ENCODE measurements around the gene GLT6D1. TPM values are rescaled to one million over a fixed set of nuclear protein-coding genes. Genes with fewer than 3 reads are reported as not detected.
A peak's percentile ranks its signal among the peaks of the same experiment; 100 is the strongest.
"Not testable (repeated sequence)": the region's sequence is repeated elsewhere in the genome, so short reads cannot be mapped to it uniquely, and the experiment has no call there.

Gene GLT6D1
- total and polyA plus RNA-seq, 10 donors: not detected

- intact Hi-C loops (cut with DNase I; ENCODE audit: low total_unique reads): no loop called here
- TF ChIP-seq POLR2A (IDR thresholded peaks at IDR 0.05): no peak
- TF ChIP-seq POLR2AphosphoS5 (IDR thresholded peaks at IDR 0.05): no peak
- TF ChIP-seq CTCF (IDR thresholded peaks at IDR 0.05 in 8 of 11, conservative IDR thresholded peaks at IDR 0.05 in 3 of 11): no peak
- 77 to 86% (median 82%) methylated on average over 17 to 22 of the region's 22 CpGs for WGBS, 5 donors
- no peaks in the 10 kb centered on the region for H3K36me3 ChIP-seq
- no peak overlapping the region for H3K4me3 ChIP-seq
- H3K27ac ChIP-seq: no peak overlapping the region
- DNase-seq: no peak
- peaks cover 0 to 30% (median 0%) of the 10 kb centered on the region in 7 donors for H3K27me3 ChIP-seq (replicated peaks in 1 of 7)
- no peaks in the 10 kb centered on the region for H3K9me3 ChIP-seq
- no peaks in the 10 kb centered on the region for H3K4me1 ChIP-seq
Observed at GRCh38 chr9:135677641-135678168, 38.4 kb upstream of the GLT6D1 start.

GRCh38 chr9:135676891-135677290 is 37.6 kb upstream of the GLT6D1 start:
- DNase-seq: no peak
- H3K4me3 ChIP-seq: no peak overlapping the region
- H3K27ac ChIP-seq: no peak overlapping the region
- peaks cover 0 to 28% (median 0%) of the 10 kb centered on the region in 7 donors for H3K27me3 ChIP-seq (replicated peaks in 1 of 7)
- no peaks in the 10 kb centered on the region for H3K36me3 ChIP-seq
- 84 to 90% (median 88%) methylated on average over 13 of the region's 13 CpGs for WGBS, 5 donors
- intact Hi-C loops (cut with DNase I; ENCODE audit: low total_unique reads): no loop called here
- no peaks in the 10 kb centered on the region for H3K9me3 ChIP-seq
- no peaks in the 10 kb centered on the region for H3K4me1 ChIP-seq
- TF ChIP-seq CTCF (IDR thresholded peaks at IDR 0.05 in 8 of 11, conservative IDR thresholded peaks at IDR 0.05 in 3 of 11) (no peak), POLR2AphosphoS5 (IDR thresholded peaks at IDR 0.05) (no peak), POLR2A (IDR thresholded peaks at IDR 0.05) (no peak)

- Histone ChIP-seq H3K4me1 (no peaks in the 10 kb centered on the region), H3K36me3 (no peaks in the 10 kb centered on the region), H3K4me3 (no peak overlapping the region), H3K27ac (no peak overlapping the region), H3K9me3 (no peaks in the 10 kb centered on the region), H3K27me3 (replicated peaks in 1 of 7) (peaks cover 0 to 32% (median 0%) of the 10 kb centered on the region in 7 donors)
- WGBS, 5 donors: 73 to 77% (median 75%) methylated on average over 6 to 10 of the region's 10 CpGs
- intact Hi-C loops (cut with DNase I; ENCODE audit: low total_unique reads): no loop called here
- no peak for DNase-seq
- no peak for TF ChIP-seq CTCF (IDR thresholded peaks at IDR 0.05 in 8 of 11, conservative IDR thresholded peaks at IDR 0.05 in 3 of 11)
- TF ChIP-seq POLR2A (IDR thresholded peaks at IDR 0.05): no peak
- TF ChIP-seq POLR2AphosphoS5 (IDR thresholded peaks at IDR 0.05): no peak
Observed at GRCh38 chr9:135674977-135675376, 35.6 kb upstream of the GLT6D1 start.

GRCh38 chr9:135673941-135674340 is 34.6 kb upstream of the GLT6D1 start:
- peak; percentile 52 for DNase-seq
- Histone ChIP-seq H3K27me3 (replicated peaks in 1 of 7) (peaks cover 0 to 38% (median 0%) of the 10 kb centered on the region in 7 donors), H3K4me3 (no peak overlapping the region), H3K9me3 (peaks cover 0 to 7% (median 0%) of the 10 kb centered on the region in 8 donors), H3K27ac (no peak overlapping the region), H3K36me3 (no peaks in the 10 kb centered on the region), H3K4me1 (no peaks in the 10 kb centered on the region)
- intact Hi-C loops (cut with DNase I; ENCODE audit: low total_unique reads): no loop called here
- WGBS, 5 donors: 62 to 79% (median 76%) methylated on average over 8 of the region's 8 CpGs
- no peak for TF ChIP-seq CTCF (IDR thresholded peaks at IDR 0.05 in 8 of 11, conservative IDR thresholded peaks at IDR 0.05 in 3 of 11)
- TF ChIP-seq POLR2AphosphoS5 (IDR thresholded peaks at IDR 0.05): no peak
- no peak for TF ChIP-seq POLR2A (IDR thresholded peaks at IDR 0.05)

GRCh38 chr9:135672786-135673185 is 33.4 kb upstream of the GLT6D1 start:
- 85 to 93% (median 88%) methylated on average over 7 of the region's 7 CpGs for whole genome bisulfite sequencing, 5 donors
- intact Hi-C loops (cut with DNase I; ENCODE audit: low total_unique reads); H3K27ac ChIP-seq; H3K36me3 ChIP-seq; H3K4me1 ChIP-seq; H3K4me3 ChIP-seq: not testable (repeated sequence)
- Histone ChIP-seq H3K27me3 (replicated peaks in 1 of 7) (peaks cover 0 to 38% (median 0%) of the 10 kb centered on the region in 7 donors), H3K9me3 (peaks cover 0 to 13% (median 0%) of the 10 kb centered on the region in 8 donors)
- DNase-seq: peak; percentile 3

Data from spleen (tissue), 11 donors.